HEK293 (cell line): ENCODE measurements around the gene PTPRJ.
"Not testable (repeated sequence)": the region's sequence is repeated elsewhere in the genome, so short reads cannot be mapped to it uniquely, and the experiment has no call there.

Experiments
- CTCF ChIA-PET: fragments of 350-600 bp; formaldehyde crosslinking; extraction: SDS; loops from one replicate; lab custom pipeline; 2021; ENCODE audit warnings: antibody characterized with exemption; lab: Yijun Ruan, JAX
- POLR2A ChIA-PET: fragments of 300-600 bp; formaldehyde crosslinking; extraction: SDS; loops from one replicate; lab custom pipeline; 2020; ENCODE audit warnings: antibody characterized with exemption, inconsistent platforms; lab: Yijun Ruan, JAX
- H3K27ac ChIP-seq: fragments of 200-500 bp; sonication (Bioruptor generic); 2 replicates; pipeline ENCODE4 v1.5.1; 2014; ENCODE audit warnings: low read depth, low read length, control low read depth, inconsistent platforms; ENCODE audit errors: extremely low read depth
- H3K36me3 ChIP-seq, 2 experiments: fragments of 200-500 bp in 1 of 2; sonication (Bioruptor generic) in 1 of 2; 1 replicate in 1 of 2; 2 replicates in 1 of 2; pipeline ENCODE4 v1.5.1; 2014 to 2017; ENCODE audit warnings: inconsistent platforms in 2 of 2, low read length in 2 of 2; ENCODE audit not compliant: control insufficient read depth in 2 of 2, insufficient read depth in 1 of 2
- H3K4me1 ChIP-seq: fragments of 200-500 bp; sonication (Bioruptor generic); 2 replicates; pipeline ENCODE4 v1.5.1; 2014; ENCODE audit warnings: mild to moderate bottlenecking, low read length, inconsistent platforms; ENCODE audit not compliant: control insufficient read depth, insufficient read depth
- H3K4me3 ChIP-seq: 2 replicates; pipeline ENCODE4 v1.5.1; 2011; ENCODE audit warnings: low read depth, mild to moderate bottlenecking, control low read depth, low read length, moderate library complexity
- H3K9me3 ChIP-seq: fragments of 200-500 bp; sonication (Bioruptor generic); 2 replicates; pipeline ENCODE4 v1.5.1; 2014; ENCODE audit warnings: low read depth, low read length, inconsistent platforms; ENCODE audit not compliant: control insufficient read depth, insufficient read depth
- GFI1B ChIP-seq: fragments of 450-650 bp; formaldehyde crosslinking; IDR thresholded peaks from 2 replicates; pipeline ENCODE4 v1.5.1; 2016; ENCODE audit warnings: missing biosample characterization, missing genetic modification characterization
- GLI2 ChIP-seq: fragments of 450-650 bp; formaldehyde crosslinking; IDR thresholded peaks from 2 replicates; pipeline ENCODE4; 2017; ENCODE audit warnings: missing biosample characterization, missing genetic modification characterization, low read depth, borderline replicate concordance
- KLF8 ChIP-seq: fragments of 450-650 bp; formaldehyde crosslinking; IDR thresholded peaks from 2 replicates; pipeline ENCODE4 v1.5.1; 2016; ENCODE audit warnings: missing biosample characterization, missing genetic modification characterization
- PRDM4 ChIP-seq: fragments of 450-650 bp; formaldehyde crosslinking; IDR thresholded peaks from 2 replicates; pipeline ENCODE4 v1.5.1; 2017; ENCODE audit warnings: missing biosample characterization, missing genetic modification characterization
- PRDM6 ChIP-seq: fragments of 450-650 bp; formaldehyde crosslinking; IDR thresholded peaks from 2 replicates; pipeline ENCODE4 v1.5.1; 2017; ENCODE audit warnings: missing biosample characterization, missing genetic modification characterization
- SCRT2 ChIP-seq: fragments of 450-650 bp; formaldehyde crosslinking; IDR thresholded peaks from 2 replicates; pipeline ENCODE4 v1.5.1; 2016; ENCODE audit warnings: missing biosample characterization, missing genetic modification characterization
- ZBTB11 ChIP-seq: fragments of 450-650 bp; formaldehyde crosslinking; conservative IDR thresholded peaks from 2 replicates; pipeline ENCODE4 v1.5.1; 2016; ENCODE audit warnings: low read depth, missing biosample characterization, missing genetic modification characterization
- ZBTB21 ChIP-seq: fragments of 450-650 bp; formaldehyde crosslinking; IDR thresholded peaks from 2 replicates; pipeline ENCODE4 v1.5.1; 2017; ENCODE audit warnings: missing biosample characterization, missing genetic modification characterization
- ZBTB49 ChIP-seq: fragments of 450-650 bp; formaldehyde crosslinking; IDR thresholded peaks from 2 replicates; pipeline ENCODE4 v1.5.1; 2016; ENCODE audit warnings: missing biosample characterization, missing genetic modification characterization, low read depth
- ZNF157 ChIP-seq: fragments of 450-650 bp; formaldehyde crosslinking; IDR thresholded peaks from 2 replicates; pipeline ENCODE4 v1.5.1; 2016; ENCODE audit warnings: missing biosample characterization, missing genetic modification characterization
- ZNF366 ChIP-seq: fragments of 450-650 bp; formaldehyde crosslinking; conservative IDR thresholded peaks from 2 replicates; pipeline ENCODE4 v1.5.1; 2016; ENCODE audit warnings: missing biosample characterization, missing genetic modification characterization
- ZNF394 ChIP-seq: fragments of 450-650 bp; formaldehyde crosslinking; IDR thresholded peaks from 2 replicates; pipeline ENCODE4 v1.5.1; 2016; ENCODE audit warnings: missing biosample characterization, missing genetic modification characterization, mild to moderate bottlenecking, moderate library complexity, borderline replicate concordance
- ZNF433 ChIP-seq: fragments of 450-650 bp; formaldehyde crosslinking; IDR thresholded peaks from 2 replicates; pipeline ENCODE4 v1.5.1; 2016; ENCODE audit warnings: missing biosample characterization, missing genetic modification characterization, low read depth
- ZNF518A ChIP-seq: fragments of 450-650 bp; formaldehyde crosslinking; conservative IDR thresholded peaks from 2 replicates; pipeline ENCODE4 v1.5.1; 2016; ENCODE audit warnings: low read depth, missing biosample characterization, missing genetic modification characterization
- ZNF555 ChIP-seq: fragments of 450-650 bp; formaldehyde crosslinking; conservative IDR thresholded peaks from 2 replicates; pipeline ENCODE4 v1.5.1; 2017; ENCODE audit warnings: missing biosample characterization, mild to moderate bottlenecking, missing genetic modification characterization, inconsistent platforms
- ZNF558 ChIP-seq: fragments of 450-650 bp; formaldehyde crosslinking; IDR thresholded peaks from 2 replicates; pipeline ENCODE4 v1.5.1; 2016; ENCODE audit warnings: missing biosample characterization, missing genetic modification characterization
- ZNF560 ChIP-seq: fragments of 450-650 bp; formaldehyde crosslinking; IDR thresholded peaks from 2 replicates; pipeline ENCODE4 v1.5.1; 2017; ENCODE audit warnings: missing biosample characterization, missing genetic modification characterization, borderline replicate concordance
- ZNF596 ChIP-seq: fragments of 450-650 bp; IDR thresholded peaks from 2 replicates; pipeline ENCODE4 v1.5.0; 2018; ENCODE audit warnings: missing biosample characterization, mild to moderate bottlenecking, missing genetic modification characterization, moderate library complexity
- ZNF664 ChIP-seq: fragments of 450-650 bp; formaldehyde crosslinking; IDR thresholded peaks from 2 replicates; pipeline ENCODE4 v1.5.1; 2016; ENCODE audit warnings: missing biosample characterization, missing genetic modification characterization

PTPRJ gene

GRCh38 chr11:48022445-48022844 is 42.1 kb downstream of the PTPRJ start:
- H3K36me3 ChIP-seq: no peaks in the 10 kb centered on the region
- no peak for TF ChIP-seq PRDM4
- TF ChIP-seq ZBTB21 (tag by site-specific recombination): no peak
- TF ChIP-seq ZNF366 (tag by site-specific recombination): no peak
- no peak for TF ChIP-seq KLF8
- no peak for TF ChIP-seq SCRT2 (tag by site-specific recombination)
- TF ChIP-seq ZNF596: no peak
- no peak for TF ChIP-seq ZNF558 (tag by site-specific recombination)
- TF ChIP-seq ZNF157: no peak
- TF ChIP-seq ZBTB49 (tag by site-specific recombination): no peak
- no peak for TF ChIP-seq ZNF560 (tag by site-specific recombination)
- no peak for TF ChIP-seq PRDM6 (tag by site-specific recombination)
- H3K4me3 ChIP-seq: no peak overlapping the region
- no peak overlapping the region for H3K27ac ChIP-seq
- ChIA-PET POLR2A (no interaction called here), CTCF (no interaction called here)
- H3K4me1 ChIP-seq: peaks cover 4% of the 10 kb centered on the region
- H3K9me3 ChIP-seq: no peaks in the 10 kb centered on the region

- ChIA-PET CTCF (interaction anchor here (0.7 kb wide), 1 partner anchor 9 kb away, joined by 3 read pairs; no protein-coding TSS in a partner anchor), POLR2A (interaction anchor here (0.6 kb wide), 1 partner anchor 97 kb away, joined by 3 read pairs; no protein-coding TSS in a partner anchor)
- not testable (repeated sequence) for H3K4me1 ChIP-seq, H3K36me3 ChIP-seq, H3K9me3 ChIP-seq, H3K27ac ChIP-seq, H3K4me3 ChIP-seq
- TF ChIP-seq ZBTB21 (tag by site-specific recombination) (peak; percentile 24; the same call in 1 of the 2 replicates), ZNF394 (tag by site-specific recombination) (peak; percentile 88), GLI2 (peak; percentile 38; the same call in 1 of the 2 replicates), ZNF555 (tag by site-specific recombination) (peak; percentile 61), GFI1B (tag by site-specific recombination) (peak; percentile 55; the same call in 1 of the 2 replicates), ZNF518A (peak; percentile 79), ZNF433 (tag by site-specific recombination) (peak; percentile 64; the same call in 1 of the 2 replicates), ZBTB11 (peak; percentile 69), ZNF664 (tag by site-specific recombination) (peak; percentile 37; the same call in 1 of the 2 replicates)
Observed at GRCh38 chr11:48023608-48024007, 43.2 kb downstream of the PTPRJ start.
